Sigmoid colon (tissue), 7 donors: ENCODE results near the gene THNSL1. TPM values are rescaled to one million over a fixed set of nuclear protein-coding genes. Genes with fewer than 3 reads are reported as not detected.

Experiments used
- DNase-seq: peaks from one replicate; pipeline ENCODE4 v3.0.0-alpha.2; 2019
- H3K27ac ChIP-seq, 4 donors: fragments of 200-600 bp; sonication (generic); one replicate each; pipeline ENCODE4 v1.5.1; 2016 to 2019; ENCODE audit warnings: mild to moderate bottlenecking in 1 of 4
- H3K27me3 ChIP-seq, 3 donors: fragments of 200-600 bp; sonication (generic); one replicate each; pipeline ENCODE4 v1.5.1; 2019; ENCODE audit warnings: mild to moderate bottlenecking in 1 of 3
- H3K36me3 ChIP-seq, 4 donors: fragments of 200-600 bp; sonication (generic); one replicate each; pipeline ENCODE4 v1.5.1; 2016 to 2019
- H3K4me1 ChIP-seq, 4 donors: fragments of 200-600 bp; sonication (generic); one replicate each; pipeline ENCODE4 v1.5.1; 2017 to 2019
- H3K4me3 ChIP-seq, 4 donors: fragments of 200-600 bp; sonication (generic); one replicate each; pipeline ENCODE4 v1.5.1; 2017 to 2019; ENCODE audit warnings: mild to moderate bottlenecking in 2 of 4, moderate library complexity in 1 of 4
- H3K9me3 ChIP-seq, 4 donors: fragments of 200-600 bp in 3 of 4; sonication (generic) in 3 of 4; one replicate each; pipeline versions ENCODE4 v1.5.1 to v1.6.1; 2013 to 2019
- CTCF ChIP-seq, 4 experiments: fragments of 450-650 bp in 3 of 4; fragments of 200-600 bp in 1 of 4; IDR thresholded peaks; one replicate each; pipeline ENCODE4 v1.5.1; 2016 to 2019; ENCODE audit warnings: antibody characterized with exemption in 4 of 4, mild to moderate bottlenecking in 3 of 4, moderate library complexity in 2 of 4
- EP300 ChIP-seq, 4 donors: sonication (generic); formaldehyde crosslinking; IDR thresholded peaks; one replicate each; pipeline ENCODE4 v1.6.1; 2017; ENCODE audit warnings: antibody characterized with exemption in 4 of 4
- POLR2A ChIP-seq, 2 donors: fragments of 450-650 bp; IDR thresholded peaks; one replicate each; pipeline ENCODE4 v1.6.1; 2016; ENCODE audit warnings: antibody characterized with exemption in 2 of 2, mild to moderate bottlenecking in 2 of 2, moderate library complexity in 2 of 2
- POLR2AphosphoS5 ChIP-seq, 4 donors: sonication (generic); formaldehyde crosslinking; IDR thresholded peaks; one replicate each; pipeline ENCODE4 v1.6.1; 2017; ENCODE audit warnings: antibody characterized with exemption in 4 of 4
- WGBS, 2 donors: extraction: QIAGEN DNeasy Blood & Tissue Kit; methylation state at CpG; one replicate each; pipeline ENCODE4 v1.1.7; 2013; 5-methylcytosine and 5-hydroxymethylcytosine counted together
- intact Hi-C: fragments of 100-400 bp; cut with DNase I; formaldehyde crosslinking; loops from one replicate; pipeline ENCODE4 v1.15.1; 2023
- polyA plus RNA-seq, 3 donors: library from polyadenylated mRNA; stranded (reverse); fragments of 200-250 nt; gene quantifications; one replicate each; pipeline ENCODE4 v1.2.3, GENCODE V29; 2013
- total RNA-seq, 4 donors: library from RNA; depleted of rRNA; stranded (reverse); fragments of >200 nt; gene quantifications; one replicate each; pipeline ENCODE4 v1.1.0, GENCODE V29; 2016
- donor health status: healthy with polysubstance abuse.
- donor health status: Bipolar disorder and iron deficiency.
- donor health status: healthy.

The THNSL1 gene
- total and polyA plus RNA-seq, 7 donors = 0.36 to 2.1 (median 1.2) TPM

GRCh38 chr10:24982319-24983112 is 33.9 kb upstream of the THNSL1 start:
- Histone ChIP-seq H3K9me3 (no peaks in the 10 kb centered on the region), H3K36me3 (no peaks in the 10 kb centered on the region), H3K4me1 (no peaks in the 10 kb centered on the region), H3K27ac (no peak overlapping the region), H3K27me3 (no peaks in the 10 kb centered on the region), H3K4me3 (no peak overlapping the region)
- intact Hi-C loops = no loop called here
- TF ChIP-seq POLR2A (IDR thresholded peaks at IDR 0.05) (no peak), EP300 (IDR thresholded peaks at IDR 0.05) (no peak), POLR2AphosphoS5 (IDR thresholded peaks at IDR 0.05) (no peak), CTCF (IDR thresholded peaks at IDR 0.05) (no peak)
- 92 to 95% methylated on average over 1 of the region's 1 CpG for WGBS, 2 donors
- no peak for DNase-seq

DNA sequence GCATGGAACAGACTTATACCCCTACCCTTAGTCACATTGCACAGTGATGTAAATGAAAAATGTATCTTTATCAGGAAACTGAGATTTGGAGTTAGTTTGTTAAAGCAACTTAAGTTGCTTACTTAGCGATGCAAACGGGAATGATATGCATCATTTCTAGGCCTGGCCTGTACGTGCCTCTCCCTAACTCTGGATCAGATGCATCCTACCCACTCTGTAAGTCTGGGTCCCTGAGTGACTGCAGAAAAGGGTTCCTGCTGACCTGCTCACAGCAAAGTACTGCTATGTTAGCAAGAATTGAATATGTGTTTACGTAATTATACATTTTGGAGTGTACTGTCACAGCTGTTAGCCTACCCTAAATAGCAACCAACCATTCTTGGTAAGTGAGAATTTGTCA is 33.3 kb upstream of the THNSL1 start:
- H3K9me3 ChIP-seq = no peaks in the 10 kb centered on the region
- no peak for DNase-seq
- H3K4me1 ChIP-seq = no peaks in the 10 kb centered on the region
- WGBS, 2 donors = 96 to 98% methylated on average over 4 of the region's 4 CpGs
- TF ChIP-seq EP300 (IDR thresholded peaks at IDR 0.05) (no peak), POLR2A (IDR thresholded peaks at IDR 0.05) (no peak), CTCF (IDR thresholded peaks at IDR 0.05) (no peak), POLR2AphosphoS5 (IDR thresholded peaks at IDR 0.05) (no peak)
- intact Hi-C loops = no loop called here
- H3K36me3 ChIP-seq = no peaks in the 10 kb centered on the region
- no peak overlapping the region for H3K4me3 ChIP-seq
- no peak overlapping the region for H3K27ac ChIP-seq
- H3K27me3 ChIP-seq = no peaks in the 10 kb centered on the region

GRCh38 chr10:24983946-24984345 is 32.5 kb upstream of the THNSL1 start:
- Histone ChIP-seq H3K36me3 (no peaks in the 10 kb centered on the region), H3K27ac (no peak overlapping the region), H3K4me1 (no peaks in the 10 kb centered on the region), H3K9me3 (no peaks in the 10 kb centered on the region), H3K4me3 (no peak overlapping the region), H3K27me3 (no peaks in the 10 kb centered on the region)
- TF ChIP-seq CTCF (IDR thresholded peaks at IDR 0.05) (no peak), EP300 (IDR thresholded peaks at IDR 0.05) (no peak), POLR2A (IDR thresholded peaks at IDR 0.05) (no peak), POLR2AphosphoS5 (IDR thresholded peaks at IDR 0.05) (no peak)
- 94 to 95% methylated on average over 3 of the region's 3 CpGs for WGBS, 2 donors
- intact Hi-C loops = no loop called here
- no peak for DNase-seq

DNA sequence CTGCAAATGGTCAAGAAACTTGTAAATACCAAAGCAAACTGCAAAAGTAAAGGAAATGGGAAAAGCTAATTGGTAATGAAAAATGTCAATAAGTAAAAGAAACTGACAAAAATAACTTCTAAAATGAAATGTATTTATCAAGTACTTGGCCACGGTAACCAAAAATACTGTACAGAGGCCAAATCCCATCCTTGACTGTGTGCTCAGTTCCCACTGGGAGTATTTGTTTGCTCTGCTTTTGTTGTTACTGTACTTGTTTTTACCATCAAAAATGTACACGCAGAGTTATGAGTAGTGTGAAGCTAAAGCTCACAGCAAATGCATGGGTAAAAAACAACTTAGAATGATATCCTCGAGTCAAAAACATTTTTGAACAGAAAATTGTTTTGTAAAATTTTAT is 31.5 kb upstream of the THNSL1 start:
- Histone ChIP-seq H3K27me3 (no peaks in the 10 kb centered on the region), H3K9me3 (no peaks in the 10 kb centered on the region), H3K4me1 (no peaks in the 10 kb centered on the region), H3K36me3 (no peaks in the 10 kb centered on the region), H3K27ac (no peak overlapping the region), H3K4me3 (no peak overlapping the region)
- WGBS, 2 donors = 60 to 85% methylated on average over 3 of the region's 3 CpGs
- no peak for TF ChIP-seq POLR2AphosphoS5 (IDR thresholded peaks at IDR 0.05)
- TF ChIP-seq CTCF (IDR thresholded peaks at IDR 0.05) = no peak
- no peak for TF ChIP-seq POLR2A (IDR thresholded peaks at IDR 0.05)
- TF ChIP-seq EP300 (IDR thresholded peaks at IDR 0.05) = no peak
- no peak for DNase-seq
- intact Hi-C loops = no loop called here
